ENCODE data around the gene PGAM1.

DNA sequence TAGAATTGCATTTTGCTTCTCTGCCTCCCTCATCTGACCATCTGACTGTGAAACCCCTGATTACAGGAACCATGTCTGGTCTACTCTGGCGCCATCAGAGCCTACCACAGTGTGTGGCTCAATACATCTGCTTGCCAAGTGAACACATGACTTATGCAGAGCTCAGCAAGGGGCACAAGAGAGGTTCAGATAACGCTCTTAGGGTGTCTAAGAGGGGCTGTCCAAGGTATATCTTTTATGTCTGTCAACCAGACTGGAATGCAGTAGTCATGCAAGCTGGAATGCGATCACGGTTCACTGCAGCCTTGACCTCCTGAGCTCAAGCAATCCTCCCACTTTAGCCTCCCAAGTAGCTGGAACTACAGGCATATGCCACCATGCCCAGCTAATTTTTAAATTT lies 14.6 kb upstream of the PGAM1 start:
- TF ChIP-seq CTCF (IDR thresholded peaks at IDR 0.05), result no peak
- no peak for TF ChIP-seq EP300 (IDR thresholded peaks at IDR 0.05)
